K562 (cell line): ENCODE results near the gene FAM83E. TPM values are rescaled to one million over a fixed set of nuclear protein-coding genes. Genes with fewer than 3 reads are reported as not detected.

Experiments
- BHLHE40 ChIP-seq: IDR thresholded peaks from 2 replicates; pipeline ENCODE4 v1.6.1; 2011; ENCODE audit warnings: low read length, improper control_type of control experiment
- HINFP ChIP-seq: fragments of 450-650 bp; conservative IDR thresholded peaks from 2 replicates; pipeline ENCODE4 v1.6.1; 2016; ENCODE audit warnings: missing genetic modification characterization, low read depth, mild to moderate bottlenecking, control low read depth, missing compliant biosample characterization
- KLF10 ChIP-seq: fragments of 250-450 bp; sonication (Bioruptor Pico); IDR thresholded peaks from 2 replicates; pipeline ENCODE4 v1.6.1; 2021; ENCODE audit warnings: matching md5 sums
- MCM5 ChIP-seq: fragments of 450-650 bp; IDR thresholded peaks from 2 replicates; pipeline ENCODE4 v1.6.1; 2016; ENCODE audit warnings: low read depth
- NR0B1 ChIP-seq: fragments of 450-650 bp; IDR thresholded peaks from one replicate; pipeline ENCODE4 v1.6.1; 2018; ENCODE audit warnings: mild to moderate bottlenecking, moderate library complexity; ENCODE audit not compliant: partially characterized antibody
- PHF20 ChIP-seq: fragments of 450-650 bp; IDR thresholded peaks from 2 replicates; pipeline ENCODE4 v1.6.1; 2018; ENCODE audit not compliant: partially characterized antibody
- RFX7 ChIP-seq: fragments of 250-450 bp; sonication (Bioruptor Pico); IDR thresholded peaks from 2 replicates; pipeline ENCODE4 v1.5.1; 2021; ENCODE audit warnings: mild to moderate bottlenecking
- SIN3B ChIP-seq: fragments of 450-650 bp; IDR thresholded peaks from 2 replicates; pipeline ENCODE4 v1.6.1; 2017; ENCODE audit warnings: low read depth, mild to moderate bottlenecking, moderate library complexity
- SP1 ChIP-seq: sonication (generic); formaldehyde crosslinking; IDR thresholded peaks from 2 replicates; pipeline ENCODE4 v1.8.1; 2022; ENCODE audit warnings: mild to moderate bottlenecking, missing genetic modification reagents
- TAF15 ChIP-seq: fragments of 200-400 bp; formaldehyde crosslinking; IDR thresholded peaks from 2 replicates; pipeline ENCODE4 v1.6.1; 2017; ENCODE audit warnings: mild to moderate bottlenecking, low read depth, low read length, moderate library complexity
- XRCC4 ChIP-seq: IDR thresholded peaks from one replicate; pipeline ENCODE4 v1.6.1; 2011; ENCODE audit not compliant: insufficient read depth, insufficient read length; ENCODE audit errors: extremely low read depth
- ZFX ChIP-seq: sonication (generic); formaldehyde crosslinking; IDR thresholded peaks from 2 replicates; pipeline ENCODE4 v1.8.0; 2022; ENCODE audit warnings: mild to moderate bottlenecking, missing genetic modification reagents, moderate library complexity
- ZKSCAN3 ChIP-seq: fragments of 250-450 bp; sonication (Bioruptor Pico); IDR thresholded peaks from 2 replicates; pipeline ENCODE4 v1.4.0; 2020
- ZNF12 ChIP-seq: sonication (generic); formaldehyde crosslinking; IDR thresholded peaks from 2 replicates; pipeline ENCODE4 v1.4.0; 2020; ENCODE audit warnings: mild to moderate bottlenecking, missing genetic modification reagents
- ZNF583 ChIP-seq: fragments of 250-450 bp; sonication (Bioruptor Pico); IDR thresholded peaks from 2 replicates; pipeline ENCODE4 v1.4.0; 2020
- polyA plus RNA-seq, 8 experiments: library from polyadenylated mRNA; depleted of rRNA in 4 of 8; stranded (reverse) in 5 of 8; unstranded in 3 of 8; fragments of >200 nt; fragmentation: Nextera tagmentation in 2 of 8; fragmentation: Illumina TruSeq in 1 of 8; extraction: Ambion mirVana in 2 of 8; extraction: Trizol in 1 of 8; gene quantifications; 2 replicates each; pipeline versions ENCODE4 v1.2.1 to v1.2.3, GENCODE V29; 2011 to 2014; ENCODE audit warnings: inconsistent platforms in 1 of 8, missing spikeins in 1 of 8
- total RNA-seq, 7 experiments: library from RNA; depleted of rRNA in 6 of 7; stranded (reverse); fragments of >200 nt in 6 of 7; fragmentation: Illumina TruSeq in 2 of 7; extraction: Trizol in 2 of 7; gene quantifications; 2 replicates each; pipeline versions ENCODE4 v1.2.1 to v1.2.3, GENCODE V29; 2011 to 2021; ENCODE audit warnings: low replicate concordance in 1 of 7
- TF ChIP-seq, protein P1 (sequence below), 2 experiments: fragments of 450-650 bp in 1 of 2; sonication (generic) in 1 of 2; formaldehyde crosslinking; conservative IDR thresholded peaks; 2 replicates each; pipeline versions ENCODE4 v1.4.0 to v1.8.1; 2020 to 2022; ENCODE audit warnings: mild to moderate bottlenecking in 1 of 2, missing genetic modification reagents in 1 of 2
- TF ChIP-seq, protein P2 (sequence below), 2 experiments: fragments of 200-800 bp in 1 of 2; sonication (Bioruptor generic) in 1 of 2; sonication (generic) in 1 of 2; formaldehyde crosslinking in 1 of 2; IDR thresholded peaks in 1 of 2; conservative IDR thresholded peaks in 1 of 2; 2 replicates each; pipeline versions ENCODE4 v1.5.0 to v1.6.1; 2016 to 2020; ENCODE audit warnings: missing compliant biosample characterization in 1 of 2, missing genetic modification characterization in 1 of 2, missing genetic modification reagents in 1 of 2

FAM83E gene
- total and polyA plus RNA-seq, 9 of the 15 experiments (the other 6 are each of a cell fraction or from before 2014, with no cell fraction given) = 0.15 to 0.87 (median 0.29) TPM; not detected in 4

DNA sequence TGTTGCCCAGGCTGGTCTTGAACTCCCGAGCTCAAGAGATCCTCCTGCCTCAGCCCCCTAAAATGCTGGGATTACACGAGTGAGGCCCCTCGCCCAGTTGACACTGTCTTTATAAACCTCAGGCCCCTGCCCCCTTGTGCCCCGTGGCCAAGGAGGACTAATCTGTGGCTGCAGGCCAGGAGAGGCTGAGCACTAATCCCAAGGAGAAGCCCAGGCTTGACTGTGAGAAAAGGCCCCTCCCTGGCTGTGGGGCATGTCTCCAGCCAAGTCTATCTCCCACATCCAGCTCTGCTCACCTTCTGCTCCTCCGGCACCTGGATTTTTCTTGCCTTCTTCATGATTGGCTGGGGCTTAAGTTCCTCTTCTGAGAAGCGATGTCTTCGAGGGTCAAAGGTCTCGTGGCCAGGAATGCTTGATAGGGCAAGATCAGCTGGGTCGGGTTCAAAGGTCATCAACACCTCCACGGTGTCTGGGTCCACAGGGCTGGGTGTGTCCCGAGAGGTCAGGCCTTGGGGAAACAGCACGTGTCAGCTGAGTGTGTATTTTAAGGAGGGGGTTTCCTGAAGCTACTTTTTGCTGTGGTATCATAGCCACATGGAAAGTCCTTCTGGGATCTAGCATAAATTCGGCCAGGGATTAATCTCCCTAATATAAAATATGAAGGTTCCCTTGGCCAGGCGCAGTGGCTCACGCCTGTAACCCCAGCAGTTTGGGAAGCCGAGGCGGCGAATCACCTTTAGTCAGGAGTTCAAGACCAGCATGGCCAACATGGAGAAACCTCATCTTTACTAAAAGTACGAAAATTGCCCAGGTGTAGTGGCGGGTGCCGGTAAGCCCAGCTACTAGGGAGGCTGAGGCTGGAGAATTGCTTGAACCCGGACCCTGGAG, 18.5 kb upstream of the FAM83E start (continued):
- TF ChIP-seq, protein P1, sequence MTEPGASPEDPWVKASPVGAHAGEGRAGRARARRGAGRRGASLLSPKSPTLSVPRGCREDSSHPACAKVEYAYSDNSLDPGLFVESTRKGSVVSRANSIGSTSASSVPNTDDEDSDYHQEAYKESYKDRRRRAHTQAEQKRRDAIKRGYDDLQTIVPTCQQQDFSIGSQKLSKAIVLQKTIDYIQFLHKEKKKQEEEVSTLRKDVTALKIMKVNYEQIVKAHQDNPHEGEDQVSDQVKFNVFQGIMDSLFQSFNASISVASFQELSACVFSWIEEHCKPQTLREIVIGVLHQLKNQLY (CRISPR knock-in tag; conservative IDR thresholded peaks at IDR 0.05) = no peak
- TF ChIP-seq TAF15 = no peak
- TF ChIP-seq SP1 (CRISPR knock-in tag) = peak; percentile 17; the same call in 1 of the 2 replicates
- no peak for TF ChIP-seq XRCC4
- TF ChIP-seq ZFX = peak; percentile 35; the same call in 1 of the 2 replicates
- TF ChIP-seq, protein P2, sequence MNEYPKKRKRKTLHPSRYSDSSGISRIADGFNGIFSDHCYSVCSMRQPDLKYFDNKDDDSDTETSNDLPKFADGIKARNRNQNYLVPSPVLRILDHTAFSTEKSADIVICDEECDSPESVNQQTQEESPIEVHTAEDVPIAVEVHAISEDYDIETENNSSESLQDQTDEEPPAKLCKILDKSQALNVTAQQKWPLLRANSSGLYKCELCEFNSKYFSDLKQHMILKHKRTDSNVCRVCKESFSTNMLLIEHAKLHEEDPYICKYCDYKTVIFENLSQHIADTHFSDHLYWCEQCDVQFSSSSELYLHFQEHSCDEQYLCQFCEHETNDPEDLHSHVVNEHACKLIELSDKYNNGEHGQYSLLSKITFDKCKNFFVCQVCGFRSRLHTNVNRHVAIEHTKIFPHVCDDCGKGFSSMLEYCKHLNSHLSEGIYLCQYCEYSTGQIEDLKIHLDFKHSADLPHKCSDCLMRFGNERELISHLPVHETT (CRISPR knock-in tag; conservative IDR thresholded peaks at IDR 0.05 in 1 of 2, IDR thresholded peaks at IDR 0.05 in 1 of 2) = no peak
- 0 out of 2 replicates have a peak, but pooled peaks have one; percentile 52 for TF ChIP-seq HINFP (tag)
- no peak for TF ChIP-seq MCM5
- TF ChIP-seq BHLHE40 = peak; percentile 71
- no peak for TF ChIP-seq PHF20
- TF ChIP-seq NR0B1 = no peak
- TF ChIP-seq ZNF583 = peak; percentile 27; the same call in 1 of the 2 replicates
- TF ChIP-seq ZNF12 (CRISPR knock-in tag) = no peak
- no peak for TF ChIP-seq ZKSCAN3 (CRISPR knock-in tag)
- TF ChIP-seq RFX7 (CRISPR knock-in tag) = no peak
- TF ChIP-seq SIN3B = no peak
- no peak for TF ChIP-seq KLF10
